GM23248 (cell line): ENCODE measurements around the gene HOXA2.

Experiments
- EZH2 ChIP-seq: fragments of 200-600 bp; sonication (generic); IDR thresholded peaks from 2 replicates; pipeline ENCODE4 v1.6.1; 2018; ENCODE audit warnings: antibody characterized with exemption, mild to moderate bottlenecking; ENCODE audit not compliant: insufficient read depth, poor library complexity, severe bottlenecking
- EZH2phosphoT487 ChIP-seq: fragments of 200-600 bp; sonication (generic); IDR thresholded peaks from 2 replicates; pipeline ENCODE4 v1.6.1; 2018; ENCODE audit warnings: antibody characterized with exemption, moderate library complexity, mild to moderate bottlenecking, low read depth; ENCODE audit not compliant: insufficient read depth

DNA sequence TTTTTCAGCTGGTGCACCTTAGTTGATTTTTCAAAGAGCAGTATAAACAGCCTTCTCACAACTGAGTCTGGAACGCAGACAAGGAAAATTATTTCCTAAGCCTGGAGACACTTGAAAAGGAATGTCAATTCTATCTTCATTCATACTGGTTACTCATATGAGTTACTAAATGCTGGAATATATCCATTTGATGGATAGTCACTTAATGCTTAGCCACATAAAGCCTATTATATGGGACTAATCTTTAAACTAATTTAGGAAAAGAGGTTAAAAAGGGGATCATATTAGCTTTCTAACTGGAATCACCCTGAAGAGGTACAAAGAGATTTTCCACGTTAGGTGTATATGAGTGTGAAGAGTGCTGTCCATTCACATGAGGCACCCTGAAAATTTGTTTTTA lies 29.7 kb upstream of the HOXA2 start:
- TF ChIP-seq EZH2 = no peak
- TF ChIP-seq EZH2phosphoT487 = no peak
